ENCODE data around the gene CD81.

CD81 gene

DNA sequence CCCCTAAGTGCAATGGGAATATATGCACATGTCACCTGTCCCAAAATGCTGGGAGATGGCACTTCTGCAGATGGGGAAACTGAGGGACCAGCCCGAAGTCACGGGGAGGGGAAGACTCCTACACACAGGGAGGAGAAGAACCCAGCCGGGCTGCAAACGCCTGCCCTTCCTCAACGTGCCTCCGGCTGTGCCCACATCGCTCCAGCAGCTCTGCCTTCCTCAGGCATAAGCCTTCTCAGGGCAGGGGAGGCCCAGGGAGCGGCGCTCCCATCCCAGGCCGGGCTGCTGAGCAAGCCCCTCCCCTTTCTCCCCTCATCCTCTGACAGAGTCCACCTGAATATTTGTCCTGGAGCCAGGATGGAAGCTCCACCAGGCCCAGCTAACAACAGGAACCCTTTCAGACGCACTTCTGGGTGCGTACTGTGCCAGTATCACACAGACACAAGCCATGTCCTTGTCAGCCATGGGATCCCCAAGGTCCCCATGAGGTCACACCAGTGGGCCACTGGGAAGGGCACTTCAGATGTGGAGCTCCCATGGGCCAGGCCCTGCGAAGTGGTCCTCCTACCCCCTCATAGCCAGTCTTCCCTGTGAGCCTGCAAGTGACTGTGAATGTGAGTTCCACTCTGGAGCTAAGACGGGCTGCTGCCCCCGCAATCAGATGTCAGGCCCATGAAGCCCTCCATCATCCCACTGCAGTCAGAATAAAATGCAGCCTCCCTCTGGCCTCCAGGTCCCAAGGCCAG, 2.5 kb upstream of the CD81 start:
- DNase-seq (ENCODE audit: low read depth in 2 of 3, low spot score in 2 of 3) = no peak

DNA sequence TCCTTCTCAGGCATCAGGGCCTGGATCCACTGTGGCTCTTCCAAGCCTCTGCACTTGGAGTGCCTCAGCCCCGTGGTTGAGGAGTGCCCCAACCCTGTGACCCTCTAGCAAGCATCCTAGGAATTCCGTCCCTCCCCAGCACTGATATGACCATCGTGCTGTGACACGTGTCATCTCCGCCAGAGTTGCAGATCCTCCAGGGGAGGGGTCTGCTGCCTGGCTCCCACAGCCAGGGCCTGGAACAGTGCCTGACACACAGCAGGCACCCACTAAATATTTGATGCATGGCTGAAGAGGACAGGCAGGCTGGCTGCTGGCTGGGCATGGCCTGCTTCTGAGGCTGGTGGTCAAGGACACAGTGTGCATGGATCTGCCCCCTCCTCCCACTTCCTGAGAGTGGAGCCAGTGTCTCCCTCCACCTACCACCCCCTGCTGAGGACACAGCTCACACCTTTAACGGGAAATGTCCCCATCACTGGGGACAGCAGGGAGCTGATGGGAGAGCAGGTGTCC, 1.7 kb upstream of the CD81 start:
- DNase-seq (ENCODE audit: low read depth in 2 of 3, low spot score in 2 of 3) = no peak

DNA sequence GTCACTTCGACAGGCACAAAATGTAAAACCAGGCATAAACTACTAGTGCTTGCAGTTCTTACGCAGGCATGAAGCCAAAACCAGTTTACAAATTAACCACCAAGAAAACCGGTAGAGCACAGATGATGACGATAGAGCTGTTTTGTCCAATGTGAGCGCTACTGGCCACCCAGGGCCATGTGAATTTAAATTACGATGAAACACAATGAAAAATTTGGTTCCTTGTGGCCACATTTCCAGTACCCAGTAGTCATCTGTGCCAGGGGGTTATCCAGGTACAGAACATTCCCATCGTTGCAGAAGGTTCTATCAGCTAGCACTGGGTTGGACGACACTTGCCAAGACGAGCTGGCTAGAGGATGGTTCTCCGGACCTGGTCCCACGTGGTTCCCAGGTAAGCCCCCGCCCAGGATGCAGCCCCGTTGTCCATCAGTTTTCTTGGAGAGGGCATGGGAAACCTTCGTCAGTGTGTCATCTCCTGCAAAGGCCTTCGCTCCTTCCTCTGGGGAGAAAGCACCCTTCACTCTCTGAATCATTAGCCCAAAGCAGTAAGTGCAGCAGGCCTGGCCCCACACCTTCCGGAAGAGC, 1.1 kb upstream of the CD81 start:
- DNase-seq (ENCODE audit: low read depth in 2 of 3, low spot score in 2 of 3) = no peak

- DNase-seq (ENCODE audit: low read depth in 2 of 3, low spot score in 2 of 3) = no peak
These were observed 667 bp downstream of the CD81 start for GRCh38 chr11:2377511-2378443.

- DNase-seq (ENCODE audit: low read depth in 2 of 3, low spot score in 2 of 3) = no peak
These were observed 1.6 kb downstream of the CD81 start for GRCh38 chr11:2378527-2379210.

- no peak for DNase-seq (ENCODE audit: low read depth in 2 of 3, low spot score in 2 of 3)
These were observed 2.5 kb downstream of the CD81 start for GRCh38 chr11:2379466-2380174.

GRCh38 chr11:2380396-2380795, 3.3 kb downstream of the CD81 start:
- DNase-seq (ENCODE audit: low read depth in 2 of 3, low spot score in 2 of 3) = no peak

GRCh38 chr11:2380807-2381350, 3.8 kb downstream of the CD81 start:
- no peak for DNase-seq (ENCODE audit: low read depth in 2 of 3, low spot score in 2 of 3)

- no peak for DNase-seq (ENCODE audit: low read depth in 2 of 3, low spot score in 2 of 3)
These were observed 4.5 kb downstream of the CD81 start for GRCh38 chr11:2381494-2382128.

DNA sequence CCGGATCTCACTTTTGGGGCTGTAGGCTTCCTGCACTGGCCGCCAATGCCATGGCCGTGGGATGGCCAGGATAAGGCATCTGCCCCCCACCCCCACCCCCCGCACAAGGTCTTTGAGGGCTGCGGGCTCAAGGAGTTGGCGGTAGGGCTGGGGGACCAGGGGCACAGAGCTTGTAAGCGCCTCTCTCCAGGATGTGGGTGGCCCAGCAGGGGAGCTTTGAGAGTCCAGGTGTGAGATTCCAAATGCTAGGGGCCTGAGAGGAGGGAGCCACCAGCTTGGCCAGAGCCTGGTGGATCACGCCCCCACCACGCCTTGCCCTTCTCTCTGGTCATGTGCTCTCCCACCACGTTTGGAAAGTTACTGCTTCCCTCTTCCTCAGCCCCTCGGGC, 5.0 kb downstream of the CD81 start:
- DNase-seq (ENCODE audit: low read depth in 2 of 3, low spot score in 2 of 3) = no peak

DNA sequence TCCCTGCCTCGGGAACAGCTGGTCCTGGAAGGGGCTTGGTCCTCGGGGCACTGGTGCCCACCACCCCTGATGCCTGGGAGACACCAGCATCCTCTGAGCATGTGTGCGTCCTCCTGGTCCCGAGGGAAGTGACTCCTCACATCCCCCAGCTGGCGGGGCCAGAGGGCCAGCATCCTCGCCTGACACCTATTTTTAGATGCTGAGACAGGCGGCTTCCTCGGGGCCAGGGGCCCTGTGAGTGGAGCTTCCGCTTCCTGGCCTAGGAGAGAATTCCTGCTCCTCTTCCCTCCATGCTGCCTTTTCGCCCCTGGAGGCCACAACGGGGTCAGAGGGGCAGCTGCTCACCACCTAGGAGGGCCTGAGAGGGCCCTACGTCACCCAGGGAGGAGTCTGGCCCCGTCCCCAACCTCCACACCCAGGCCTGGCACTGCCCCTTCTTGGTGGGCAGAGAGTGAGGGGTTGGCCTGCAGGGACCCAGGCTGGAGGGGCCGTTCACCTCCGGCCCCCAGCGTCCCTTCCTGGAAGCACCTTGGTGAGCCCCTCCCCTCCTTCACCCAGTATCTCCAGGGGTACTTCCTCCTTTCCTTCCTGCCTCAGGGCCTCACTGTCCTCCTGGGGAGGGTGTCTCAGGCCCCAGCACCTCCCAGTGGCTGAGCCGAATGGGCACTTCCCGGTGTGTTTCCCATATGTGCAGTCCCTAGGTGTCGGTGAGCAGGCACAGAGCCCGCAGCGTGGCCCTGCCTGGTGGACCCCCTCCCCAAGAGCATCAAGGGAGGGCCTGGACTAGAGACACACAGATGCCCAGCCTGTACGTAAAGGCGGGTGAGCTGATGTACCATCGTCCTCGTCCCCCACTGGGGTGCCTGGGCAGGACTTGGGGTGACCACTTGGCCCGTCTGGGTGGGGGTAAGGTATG, 6.1 kb downstream of the CD81 start:
- no peak for DNase-seq (ENCODE audit: low read depth in 2 of 3, low spot score in 2 of 3)

- no peak for DNase-seq (ENCODE audit: low read depth in 2 of 3, low spot score in 2 of 3)
These were observed 7.0 kb downstream of the CD81 start for GRCh38 chr11:2383852-2384804.

DNA sequence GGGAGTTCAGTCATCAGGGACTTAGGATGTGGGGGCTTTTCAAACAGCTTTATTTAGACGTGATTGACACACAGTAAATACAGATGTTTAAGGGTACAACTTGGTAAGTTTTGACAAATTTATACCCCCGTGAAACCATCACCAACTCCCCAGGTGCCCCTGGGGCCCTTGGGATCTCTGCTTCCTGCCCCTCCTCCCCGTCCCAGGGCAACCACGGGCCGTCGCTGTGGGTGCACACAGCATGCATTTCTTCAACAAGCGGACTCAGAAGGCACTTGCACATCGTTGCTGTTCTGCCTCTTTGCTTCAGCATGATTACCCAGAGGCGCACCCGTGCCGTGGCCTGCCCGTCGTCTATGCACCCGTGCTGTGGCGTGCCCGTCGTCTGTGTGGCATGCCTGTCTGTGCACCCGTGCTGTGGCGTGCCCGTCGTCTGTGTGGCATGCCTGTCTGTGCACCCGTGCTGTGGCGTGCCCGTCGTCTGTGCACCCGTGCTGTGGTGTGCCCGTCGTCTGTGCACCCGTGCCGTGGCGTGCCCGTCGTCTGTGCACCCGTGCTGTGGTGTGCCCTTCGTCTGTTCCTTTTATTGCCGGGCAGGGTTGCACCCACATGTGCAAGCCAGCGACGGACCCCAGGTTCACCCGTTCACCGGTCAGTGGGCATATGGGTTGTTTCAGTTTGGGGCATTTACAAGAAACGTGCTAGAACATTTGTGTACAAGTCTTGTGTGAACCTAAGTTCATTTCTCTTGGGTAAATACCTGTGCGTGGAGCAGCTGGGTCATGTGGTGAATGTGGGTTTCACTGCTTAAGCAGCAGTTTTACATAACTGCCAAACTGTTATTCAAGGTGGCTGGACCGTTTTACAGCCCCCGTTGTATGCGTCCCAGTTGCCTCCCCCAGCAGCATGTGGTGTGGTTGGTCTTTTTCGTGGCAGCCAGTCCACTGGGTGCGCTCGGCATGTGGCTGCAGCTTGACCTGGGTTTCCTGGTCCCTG, 8.3 kb downstream of the CD81 start:
- no peak for DNase-seq (ENCODE audit: low read depth in 2 of 3, low spot score in 2 of 3)

DNA sequence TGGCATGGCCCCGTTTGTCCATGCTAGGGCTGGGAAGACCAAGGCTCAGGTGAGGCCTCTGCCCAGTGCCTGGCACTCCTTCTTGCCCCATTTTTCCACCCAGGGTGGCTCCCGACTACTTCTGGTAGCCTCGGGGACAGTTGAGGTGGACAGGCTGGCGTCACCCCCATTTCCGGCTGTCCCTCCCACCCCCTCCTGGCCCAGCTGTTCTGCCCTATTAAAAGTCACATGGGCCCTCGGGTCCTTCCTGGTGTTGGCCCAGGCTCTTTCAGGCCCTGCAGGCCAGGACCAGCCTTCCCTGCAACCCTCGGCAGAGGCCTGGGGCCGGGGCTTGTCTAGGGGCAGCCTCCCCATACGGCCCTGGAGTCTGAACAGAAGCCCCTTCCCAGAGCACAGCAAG, 9.5 kb downstream of the CD81 start:
- no peak for DNase-seq (ENCODE audit: low read depth in 2 of 3, low spot score in 2 of 3)

- no peak for DNase-seq (ENCODE audit: low read depth in 2 of 3, low spot score in 2 of 3)
These were observed 10.3 kb downstream of the CD81 start for GRCh38 chr11:2387266-2387987.

Measured in activated CD8-positive, alpha-beta memory T cell treated with anti-CD3 and anti-CD28 coated beads for 48 hours (primary cell).